Right hindlimb (tissue), 1 donor: ENCODE results near the gene SNX10.

ENCODE experiments used
- DNase-seq: peaks from one replicate; pipeline ENCODE4 v3.0.0-alpha.2; 2018

SNX10 gene

GRCh38 chr7:26340476-26341018, 48.9 kb downstream of the SNX10 start:
- no peak for DNase-seq

- no peak for DNase-seq
Measured at GRCh38 chr7:26343320-26343832, 51.7 kb downstream of the SNX10 start.

- no peak for DNase-seq
Measured at GRCh38 chr7:26343837-26344236, 52.2 kb downstream of the SNX10 start.

- DNase-seq: no peak
Measured at GRCh38 chr7:26345202-26345601, 53.5 kb downstream of the SNX10 start.

DNA sequence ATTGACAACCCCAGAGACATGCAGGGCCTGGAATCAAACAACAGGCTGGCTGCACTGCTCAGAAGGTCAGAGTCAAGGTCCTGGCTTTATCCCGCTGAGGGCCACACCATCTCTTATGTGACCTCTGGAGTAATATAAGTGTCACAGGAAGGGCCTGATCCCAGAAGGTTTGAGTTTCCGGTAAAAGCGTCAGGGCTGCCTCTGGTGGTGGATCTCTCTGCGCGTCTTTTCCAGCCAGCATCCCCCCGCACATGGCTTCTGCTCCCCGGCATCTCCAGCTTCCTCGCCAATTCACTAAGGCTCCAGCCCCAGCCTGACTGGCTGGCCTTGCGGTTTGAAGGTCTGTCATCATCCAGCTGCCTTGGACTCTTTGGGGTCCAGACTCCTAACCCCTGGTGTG, 54.2 kb downstream of the SNX10 start:
- DNase-seq: no peak

DNA sequence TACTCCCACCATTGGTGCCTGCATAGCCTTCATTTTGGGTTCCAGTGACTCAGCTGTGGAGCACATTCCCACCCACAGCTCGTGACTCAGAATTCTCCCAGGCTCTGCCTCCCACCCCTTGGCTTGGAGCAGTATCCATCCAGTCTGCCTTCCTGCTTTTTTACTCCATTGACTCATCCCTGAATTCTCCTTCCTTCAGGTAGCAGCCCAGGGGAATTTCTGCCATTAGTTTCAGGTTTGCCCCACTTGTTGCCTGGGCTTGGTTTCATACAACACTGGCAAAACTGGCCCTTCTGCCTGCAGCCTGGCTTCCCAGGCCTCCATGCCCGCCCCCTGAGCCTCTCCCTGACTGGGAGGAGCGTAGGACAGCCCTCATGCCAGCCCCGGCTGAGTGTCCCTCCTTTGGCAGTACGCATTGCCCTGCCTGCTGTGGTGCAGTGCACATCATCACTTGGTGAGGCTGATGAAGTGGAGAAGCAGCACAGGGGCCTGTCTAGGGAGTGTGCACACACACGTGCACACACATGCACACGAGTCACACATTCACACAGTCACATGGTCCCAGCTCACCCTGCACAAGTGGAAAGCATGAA, 55.0 kb downstream of the SNX10 start:
- no peak for DNase-seq

- DNase-seq: no peak
Measured at GRCh38 chr7:26348234-26348851, 56.7 kb downstream of the SNX10 start.

- DNase-seq: no peak
Measured at GRCh38 chr7:26349005-26349915, 57.6 kb downstream of the SNX10 start.

- no peak for DNase-seq
Measured at GRCh38 chr7:26351171-26351570, 59.5 kb downstream of the SNX10 start.

GRCh38 chr7:26356229-26356628, 64.6 kb downstream of the SNX10 start:
- no peak for DNase-seq

DNA sequence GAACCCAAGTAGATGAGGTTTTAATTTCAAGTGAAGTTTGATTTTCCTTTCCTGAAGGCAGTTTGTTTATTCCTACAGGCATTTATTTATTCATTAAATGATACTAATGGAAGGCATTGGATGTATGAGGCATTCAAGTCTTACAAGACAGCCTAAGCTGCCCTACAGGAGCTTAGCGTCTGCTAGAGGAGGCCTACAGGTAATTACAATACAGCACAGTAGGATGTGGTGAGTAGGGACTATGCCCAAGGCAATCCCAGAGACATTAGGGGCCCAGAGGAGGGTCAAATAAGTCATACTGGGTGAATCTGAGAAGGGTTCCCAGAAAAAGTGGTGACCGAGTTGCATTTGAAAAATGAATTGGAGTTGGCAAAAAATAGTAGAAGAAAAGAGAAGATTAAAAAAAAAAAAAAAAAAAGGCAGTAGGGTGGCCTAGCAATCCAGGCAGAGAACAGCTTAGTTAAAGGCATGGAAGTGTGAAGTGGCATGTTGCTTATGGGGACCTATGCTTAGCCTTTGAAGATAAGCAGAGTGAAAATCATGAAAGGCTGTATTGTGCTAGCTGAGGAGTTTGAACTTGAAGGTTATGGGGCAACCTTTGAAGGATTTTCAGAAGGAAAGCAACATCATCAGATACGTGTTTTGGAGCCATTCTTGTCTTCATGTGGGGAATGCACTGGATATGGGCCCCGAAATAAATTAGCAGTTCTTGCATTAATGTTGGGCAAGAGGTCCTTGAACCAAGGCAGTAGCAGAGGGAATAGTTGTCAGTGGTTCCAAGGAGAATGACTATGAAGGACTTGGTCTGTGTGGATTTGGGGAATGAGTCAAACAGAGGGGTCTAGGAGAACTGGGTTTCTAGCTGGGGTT, 65.5 kb downstream of the SNX10 start:
- DNase-seq: no peak

GRCh38 chr7:26357799-26358151, 66.1 kb downstream of the SNX10 start:
- DNase-seq: no peak

DNA sequence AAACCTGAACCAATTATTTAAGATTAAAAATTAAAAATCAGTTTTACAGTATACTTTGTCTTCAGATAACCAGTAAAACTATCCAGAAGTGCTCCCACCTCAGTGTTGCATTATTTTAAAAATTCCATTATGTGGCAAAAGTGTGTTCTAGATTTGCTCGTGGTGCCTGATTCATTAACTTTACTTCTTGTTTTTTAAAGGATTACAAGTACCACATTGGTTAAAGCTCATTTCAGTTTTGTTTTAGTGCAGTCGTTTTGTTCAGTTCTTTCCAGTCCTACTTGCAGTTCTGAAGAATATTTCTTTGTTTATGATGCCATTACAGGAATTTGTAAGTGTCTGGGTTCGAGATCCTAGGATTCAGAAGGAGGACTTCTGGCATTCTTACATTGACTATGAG, 69.0 kb downstream of the SNX10 start:
- DNase-seq: no peak

DNA sequence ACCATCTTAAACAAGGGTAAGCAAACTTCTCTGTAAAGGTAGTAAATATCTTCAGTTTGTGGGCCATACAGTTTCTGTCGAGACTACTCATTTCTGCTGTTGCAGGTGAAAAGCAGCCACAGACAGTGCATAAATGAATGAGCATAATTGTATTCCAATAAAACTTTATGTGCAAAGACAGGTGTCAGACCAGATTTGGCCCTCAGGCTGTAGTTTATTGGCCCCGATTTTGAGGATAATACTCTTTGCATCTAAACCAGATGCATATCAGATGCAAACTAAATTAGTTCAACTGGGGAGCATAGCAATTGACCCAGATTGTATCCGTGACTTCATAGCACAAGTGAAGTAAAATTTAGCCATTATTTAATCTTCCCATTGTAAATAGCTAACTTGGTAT, 70.0 kb downstream of the SNX10 start:
- DNase-seq: no peak

DNA sequence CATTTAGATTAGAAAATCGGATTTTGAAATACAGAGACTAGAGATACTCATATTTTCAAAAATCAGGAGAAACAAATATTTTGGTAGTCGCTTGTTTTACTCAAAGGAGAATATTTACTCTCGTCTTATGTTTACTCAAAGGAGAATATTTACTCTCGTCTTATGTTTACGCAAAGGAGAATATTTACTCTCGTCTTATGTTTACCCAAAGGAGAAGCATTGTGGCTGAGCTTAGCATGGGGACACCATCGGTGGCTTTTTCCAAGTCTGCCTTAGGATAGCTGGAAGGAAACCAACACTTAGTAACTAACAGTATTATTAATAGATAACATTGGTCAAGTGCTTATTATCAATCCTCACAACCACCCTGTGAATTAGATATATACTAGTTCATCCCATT, 71.8 kb downstream of the SNX10 start:
- DNase-seq: no peak

GRCh38 chr7:26365077-26365900, 73.6 kb downstream of the SNX10 start:
- peak; percentile 77 for DNase-seq

- no peak for DNase-seq
Measured at GRCh38 chr7:26365901-26366275, 74.2 kb downstream of the SNX10 start.

DNA sequence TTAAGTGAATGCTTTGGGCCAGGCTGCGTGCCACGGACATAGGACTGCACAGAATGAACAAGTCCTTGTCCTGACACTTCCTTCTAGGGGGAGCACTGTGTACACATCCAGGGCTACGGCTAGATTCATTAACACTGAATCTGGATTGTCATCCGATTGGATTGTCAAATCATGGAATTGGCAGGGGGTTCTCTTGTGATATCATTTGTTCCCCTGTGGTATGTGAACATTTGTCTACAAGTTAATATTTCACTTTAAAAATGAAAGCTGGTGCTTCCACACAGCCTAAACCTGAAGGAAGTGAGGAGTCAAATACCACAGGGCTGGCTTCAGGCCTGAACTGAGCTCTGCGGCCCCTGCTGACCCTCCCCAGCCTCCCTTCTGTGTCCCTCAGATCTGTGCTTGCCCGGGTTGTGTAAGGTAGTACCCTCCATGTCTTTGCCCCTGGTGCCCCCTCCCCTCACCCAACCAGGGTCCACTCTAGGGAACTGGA, 75.6 kb downstream of the SNX10 start:
- DNase-seq: no peak

- no peak for DNase-seq
Measured at GRCh38 chr7:26368542-26368941, 76.9 kb downstream of the SNX10 start.

GRCh38 chr7:26369593-26369992, 77.9 kb downstream of the SNX10 start:
- peak; percentile 30 for DNase-seq

DNA sequence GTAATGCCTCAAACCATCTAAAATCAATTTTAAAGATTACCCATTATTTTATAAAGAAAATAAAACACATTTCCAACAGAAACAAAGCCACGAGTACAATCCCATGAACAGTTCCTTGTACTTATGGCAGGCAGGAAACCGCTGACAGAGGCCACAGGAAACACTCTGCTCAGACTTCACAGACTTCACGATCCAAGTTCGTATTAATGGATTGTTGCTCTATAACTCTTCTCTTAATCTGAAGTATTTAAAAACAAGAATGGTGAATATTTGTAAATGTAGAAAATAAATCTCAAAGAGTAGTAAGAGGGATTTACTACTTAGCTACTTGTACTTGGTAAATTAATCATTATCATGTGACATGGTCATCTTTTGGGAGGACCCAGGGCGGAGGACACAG, 78.3 kb downstream of the SNX10 start:
- no peak for DNase-seq

DNA sequence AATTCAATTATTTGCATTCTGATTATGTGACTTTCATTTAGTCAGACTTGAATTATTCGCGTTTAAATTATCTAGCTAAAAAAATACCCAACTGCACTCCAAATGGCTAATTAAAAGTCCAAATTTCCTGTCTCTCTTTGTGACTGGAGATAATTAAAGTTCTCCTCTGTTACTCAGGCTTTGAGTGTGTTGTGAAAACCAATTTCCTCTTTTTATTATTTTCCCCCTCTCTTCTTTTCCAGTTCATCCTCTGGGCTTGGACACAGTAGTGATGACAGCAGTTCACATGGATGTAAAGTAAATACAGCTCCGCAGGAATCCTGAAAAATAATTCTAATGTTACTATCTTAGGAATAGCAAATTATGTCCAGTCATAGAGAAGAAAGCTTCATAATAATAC, 80.6 kb downstream of the SNX10 start:
- DNase-seq: no peak
